Activated CD4-positive, CD25-positive, alpha-beta regulatory T cell treated with anti-CD3 and anti-CD28 coated beads, Interleukin-2, amount 50 U/mL, for 24 hours (primary cell): ENCODE results near the gene ZMYM2.
A peak's percentile ranks its signal among the peaks of the same experiment; 100 is the strongest.
"Not testable (repeated sequence)": the region's sequence is repeated elsewhere in the genome, so short reads cannot be mapped to it uniquely, and the experiment has no call there.

Experiments
- ATAC-seq, 2 donors: fragments of 150-1000 bp; cut with Tn5 transposase; one replicate each; pipeline ENCODE4 v1.10.0; 2021; ENCODE audit warnings: mild to moderate bottlenecking in 1 of 2, moderate library complexity in 1 of 2

Gene ZMYM2

DNA sequence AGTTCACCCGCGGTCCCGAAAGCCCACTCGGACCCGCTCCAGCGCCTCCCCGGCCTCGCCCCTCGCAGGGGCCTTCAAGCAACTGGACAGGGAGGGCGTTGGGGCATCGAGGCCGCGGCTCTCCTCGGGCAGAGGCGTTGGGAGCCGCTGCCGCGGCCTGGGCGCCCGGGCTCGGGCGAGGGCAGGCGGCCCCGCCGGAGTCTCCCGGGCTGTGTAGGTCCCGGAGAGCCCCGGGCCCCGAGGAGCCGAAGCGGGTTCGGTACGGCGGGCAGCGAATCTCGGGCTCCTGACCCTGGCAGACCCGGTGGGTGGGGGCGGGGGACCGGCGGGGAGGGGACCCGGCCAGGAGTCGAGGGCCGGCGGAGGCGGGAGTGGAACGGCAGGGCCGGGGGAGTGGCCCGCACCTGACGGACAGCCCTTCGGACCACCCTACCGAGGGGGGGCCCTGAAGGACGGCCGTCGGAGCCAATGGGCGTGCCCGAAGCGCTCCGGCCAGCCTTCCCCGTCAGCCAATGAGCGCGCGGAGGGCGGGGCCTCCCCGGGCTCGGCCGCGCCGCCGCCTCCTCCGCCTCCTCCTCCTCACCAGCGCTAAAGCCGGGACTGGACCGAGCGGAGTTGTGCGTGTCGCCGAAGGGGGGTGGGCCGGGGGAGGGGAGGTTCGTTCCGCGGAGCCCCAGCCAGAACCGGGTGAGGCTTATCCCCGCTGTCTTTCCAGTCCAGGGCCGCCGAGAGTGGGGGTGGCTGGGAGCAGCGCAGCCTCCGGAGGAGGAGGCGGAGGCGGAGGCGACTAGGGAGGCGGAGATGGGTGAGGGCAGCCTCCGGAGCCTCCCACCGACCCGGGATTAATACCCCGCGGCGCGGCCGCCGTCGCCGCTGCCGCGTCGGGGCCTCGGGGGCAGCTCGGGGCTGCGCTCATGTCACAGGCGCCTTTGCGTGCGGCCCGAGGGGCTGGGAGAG, at the start of gene ZMYM2:
ZMYM2 (plus strand) TSS at position 573 of the 957 bp plus-strand sequence. CDS start 34,346 bp downstream, outside the sequence.
- peak; percentile 80 to 83 for ATAC-seq

DNA sequence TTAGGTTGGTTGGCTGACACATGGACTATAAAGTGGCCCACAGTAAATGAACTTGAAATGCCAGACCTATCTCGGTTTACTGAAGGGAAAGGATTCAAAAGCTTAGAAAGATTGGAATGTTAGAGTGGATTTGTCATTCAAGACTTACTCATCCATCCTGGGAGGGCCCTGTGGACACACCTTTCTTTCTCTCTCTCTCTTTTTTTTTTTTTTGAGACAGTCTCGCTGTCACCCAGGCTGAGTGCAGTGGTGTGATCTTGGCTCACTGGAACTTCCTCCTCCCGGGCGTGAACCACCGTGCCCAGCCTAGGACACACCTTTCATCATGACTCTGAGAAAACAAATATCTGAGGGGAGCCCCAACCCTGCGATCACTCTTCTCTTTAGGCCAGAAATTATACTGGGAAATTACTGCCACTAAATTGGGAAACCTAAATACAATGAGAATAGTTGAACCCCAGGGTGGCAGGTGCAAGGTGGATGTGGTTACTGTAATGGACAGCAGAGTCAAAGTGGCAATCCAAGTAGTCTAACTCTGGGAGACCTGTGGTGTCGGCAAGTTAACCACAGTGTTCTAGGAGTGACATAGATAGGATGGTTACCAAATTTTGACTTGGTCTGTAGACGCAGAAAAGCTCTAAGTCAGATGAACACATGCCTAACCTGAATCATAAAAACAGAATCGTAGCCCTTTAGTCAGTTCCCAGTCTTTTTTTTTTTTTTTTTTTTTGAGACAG, 48.0 kb upstream of the ZMYM2 start:
- no peak for ATAC-seq

DNA sequence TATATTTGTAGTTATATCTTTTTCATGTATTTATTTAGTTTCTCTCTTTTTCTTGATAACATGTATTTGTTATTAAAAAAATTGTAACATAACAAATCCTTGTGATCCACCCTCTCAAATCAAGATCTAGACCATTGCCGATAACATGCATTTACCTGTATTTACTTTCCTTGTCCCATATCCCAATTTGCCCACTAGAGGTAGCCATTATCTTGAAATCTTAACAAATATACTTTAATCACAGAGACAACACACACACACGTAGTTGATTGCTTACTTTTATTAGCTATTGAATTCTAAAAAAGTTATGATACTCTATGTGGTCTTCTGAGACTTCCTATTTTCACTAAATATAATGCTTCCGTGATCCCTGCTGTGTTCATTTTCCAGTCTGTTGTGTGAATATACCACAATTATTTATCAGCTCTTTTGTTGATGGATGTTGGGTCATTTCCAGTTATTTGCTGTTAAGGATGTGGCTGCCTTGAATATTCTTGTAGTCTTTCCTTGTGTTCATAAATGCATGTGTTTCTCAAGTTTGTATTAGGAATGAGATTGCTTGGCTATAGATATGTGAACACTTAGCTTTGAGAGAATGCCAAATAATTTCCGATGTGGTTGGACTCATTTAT, 31.3 kb upstream of the ZMYM2 start:
- ATAC-seq: no peak

DNA sequence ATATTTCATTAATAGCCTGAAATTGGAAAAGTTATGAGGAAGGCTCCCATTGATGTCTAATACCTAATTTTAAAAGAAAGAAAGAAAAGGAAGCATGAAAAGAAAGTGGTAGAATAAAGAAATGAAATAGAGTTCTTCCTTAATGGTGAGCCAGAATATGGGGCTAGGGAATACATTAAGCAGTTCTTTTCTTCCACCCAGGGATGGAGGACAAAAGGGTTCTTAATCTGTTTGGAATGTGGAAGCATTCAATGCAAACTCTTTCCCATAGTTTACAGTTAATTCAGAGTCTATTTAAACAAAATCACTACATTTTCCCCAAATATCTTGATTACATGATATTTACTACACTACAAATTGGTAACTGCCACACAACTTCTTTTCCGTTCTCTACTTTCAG, 18.4 kb upstream of the ZMYM2 start:
- no peak for ATAC-seq

DNA sequence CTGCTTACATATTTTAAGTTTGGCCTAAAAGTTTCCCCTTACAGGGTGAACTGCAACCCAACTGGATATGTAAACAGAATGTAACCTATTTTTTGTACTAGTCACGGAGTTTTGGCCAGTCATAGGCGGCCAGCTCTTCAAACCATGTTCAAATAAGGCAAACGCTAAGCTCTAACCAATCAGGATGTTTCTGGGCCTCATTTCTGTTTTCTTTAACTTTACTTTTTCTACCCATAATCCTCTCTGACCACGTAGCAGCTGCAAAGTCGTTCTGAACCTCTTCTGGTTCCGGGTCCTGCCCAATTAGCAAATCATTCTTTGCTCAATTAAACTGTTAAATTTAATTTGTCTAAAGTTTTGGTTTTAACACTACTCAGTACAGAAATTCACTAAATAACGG, 8.2 kb upstream of the ZMYM2 start:
- no peak for ATAC-seq

- ATAC-seq: no peak
Measured at GRCh38 chr13:19952850-19953249, 5.7 kb upstream of the ZMYM2 start.

DNA sequence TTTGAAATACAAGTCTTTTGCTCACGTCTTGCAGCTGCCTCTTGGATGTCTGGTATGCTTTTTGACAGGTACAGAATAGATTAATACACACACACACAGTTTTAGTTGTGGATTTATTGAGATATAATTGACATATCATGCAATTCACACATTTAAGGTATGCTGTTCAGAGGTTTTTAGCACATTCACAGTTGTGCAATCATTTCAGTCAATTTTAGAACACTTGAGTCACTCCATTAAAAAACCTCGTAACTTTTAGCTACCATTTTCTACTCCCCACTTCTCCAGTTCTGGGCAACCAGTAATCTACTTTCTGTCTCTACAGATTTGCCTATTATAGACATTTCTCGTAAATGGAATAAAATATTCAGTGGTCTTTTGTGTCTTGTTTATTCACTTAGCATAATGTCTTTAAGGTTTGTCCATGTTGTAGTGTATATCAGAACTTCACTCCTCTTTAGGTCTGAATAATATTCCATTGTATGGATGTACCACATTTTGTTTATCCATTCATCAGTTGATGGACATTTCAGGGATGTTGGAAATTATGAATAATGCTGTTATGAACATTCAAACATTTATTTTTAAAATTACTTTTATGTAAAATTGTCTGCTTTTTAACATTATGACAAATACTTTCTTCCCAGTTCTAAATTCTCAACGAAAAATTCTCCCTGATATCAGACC, 2.5 kb upstream of the ZMYM2 start:
- no peak for ATAC-seq

- peak; percentile 4 to 5 for ATAC-seq
Measured at GRCh38 chr13:19957320-19958154, 990 bp upstream of the ZMYM2 start.

GRCh38 chr13:19959141-19959830, 759 bp downstream of the ZMYM2 start:
- ATAC-seq: peak; percentile 3 to 10

- peak; percentile 55 to 58 for ATAC-seq
Measured at GRCh38 chr13:19959831-19960652, 1.5 kb downstream of the ZMYM2 start.

DNA sequence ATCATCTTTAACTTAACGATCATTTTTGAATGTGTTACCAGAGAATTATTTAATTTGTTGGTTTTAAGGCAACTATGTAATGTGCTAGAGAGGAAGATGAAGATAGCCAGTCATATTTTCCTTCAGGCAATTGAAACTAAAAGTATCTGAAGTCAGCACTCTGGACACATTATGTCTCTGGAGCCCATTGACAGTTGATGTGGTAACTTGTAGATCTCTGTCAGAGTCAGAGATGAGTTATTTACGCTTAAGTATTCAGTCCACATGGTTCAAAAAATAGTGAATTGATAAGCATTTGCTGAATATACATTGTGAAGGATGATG, 2.1 kb downstream of the ZMYM2 start:
- peak; percentile 19 to 22 for ATAC-seq

DNA sequence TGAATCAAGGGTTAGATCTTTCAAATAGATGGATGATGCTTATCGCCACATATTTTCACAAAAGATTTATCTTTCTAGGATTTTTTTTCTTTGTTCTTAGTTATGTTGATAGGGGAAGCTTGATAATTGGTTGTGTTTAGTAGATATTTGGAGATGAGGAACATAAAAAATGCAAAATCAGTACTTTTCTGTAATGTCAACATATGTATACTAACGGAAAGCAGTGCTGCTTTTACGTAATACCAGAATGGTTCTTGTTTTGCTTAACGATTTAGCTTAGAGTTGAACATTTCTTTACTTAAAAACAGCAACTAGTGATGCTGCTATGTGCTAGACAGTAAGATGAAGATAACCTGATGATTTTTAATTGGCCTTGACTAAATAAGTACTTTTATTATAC, 3.0 kb downstream of the ZMYM2 start:
- no peak for ATAC-seq

DNA sequence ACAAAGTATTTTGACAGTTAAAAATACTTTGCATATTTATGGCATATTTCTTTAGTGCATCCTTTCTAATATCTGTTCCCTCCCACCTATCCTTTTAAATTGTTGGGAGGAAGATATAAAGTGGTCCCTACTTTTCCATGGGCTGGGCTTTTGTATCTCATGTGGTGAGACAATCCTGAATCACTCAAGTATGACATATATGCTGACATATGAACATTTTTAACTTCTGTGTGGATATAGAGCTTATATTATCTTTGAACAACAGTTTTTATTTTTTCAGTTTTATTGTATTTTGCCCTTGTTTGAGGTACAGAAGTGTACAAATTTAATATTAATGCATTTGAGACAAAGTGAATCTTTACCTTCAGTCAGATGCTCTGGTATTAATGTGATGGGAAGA, 3.4 kb downstream of the ZMYM2 start:
- no peak for ATAC-seq

GRCh38 chr13:19962894-19963293, 4.4 kb downstream of the ZMYM2 start:
- ATAC-seq: no peak

- ATAC-seq: no peak
Measured at GRCh38 chr13:19967621-19968020, 9.1 kb downstream of the ZMYM2 start.

- not testable (repeated sequence) for ATAC-seq
Measured at GRCh38 chr13:19974498-19975009, 16.0 kb downstream of the ZMYM2 start.

- no peak for ATAC-seq
Measured at GRCh38 chr13:19978831-19979437, 20.4 kb downstream of the ZMYM2 start.

DNA sequence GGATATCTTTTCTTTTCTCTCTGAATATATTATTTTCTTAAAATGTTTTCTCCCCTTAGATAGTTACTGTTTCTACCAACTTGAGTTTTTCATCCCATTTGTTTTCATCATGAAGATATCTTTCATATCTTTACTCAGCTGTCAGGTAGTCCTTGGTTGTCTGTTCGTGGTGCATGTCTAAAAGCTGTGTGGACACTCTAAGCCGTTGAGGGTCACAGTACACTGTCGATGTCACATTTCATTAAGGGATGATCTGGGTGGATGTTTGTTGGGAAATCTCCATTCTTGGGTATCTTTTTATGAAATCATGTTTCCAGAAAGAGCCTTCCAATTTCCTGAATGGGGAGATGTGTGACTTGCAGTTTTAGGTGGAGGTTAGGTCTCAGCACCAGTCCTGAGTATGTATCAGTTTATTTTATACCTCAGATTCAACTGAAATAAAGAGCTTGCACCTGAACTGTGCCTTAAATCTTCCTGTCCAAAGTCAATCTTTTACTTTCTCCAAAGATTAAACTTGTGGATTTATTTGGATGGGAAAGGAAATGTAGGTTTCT, 23.2 kb downstream of the ZMYM2 start:
- no peak for ATAC-seq

- ATAC-seq: no peak
Measured at GRCh38 chr13:19982447-19983043, 24.0 kb downstream of the ZMYM2 start.
